ENCODE data around the gene CAV1. TPM values are rescaled to one million over a fixed set of nuclear protein-coding genes. Genes with fewer than 3 reads are reported as not detected.

The CAV1 gene
- total RNA-seq, 1 donor from 2014 or later, result 300 TPM

- DNase-seq (no peak), ATAC-seq (ENCODE audit: poor library complexity) (peak; percentile 63)
- intact Hi-C loops (cut with DNase I), result no loop called here
Observed at GRCh38 chr7:116588641-116589594, 64.1 kb downstream of the CAV1 start.

- ATAC-seq (ENCODE audit: poor library complexity), result peak; percentile 57
- intact Hi-C loops (cut with DNase I), result loop anchor here (2.0 to 10.0 kb wide), 4 partner anchors 83 to 414 kb away; partner anchors contain the start of gene MET
Observed at GRCh38 chr7:116591202-116592040, 66.6 kb downstream of the CAV1 start.

GRCh38 chr7:116592041-116592355, 67.2 kb downstream of the CAV1 start:
- DNase-seq, result no peak
- ATAC-seq (ENCODE audit: poor library complexity), result no peak
- intact Hi-C loops (cut with DNase I), result loop anchor here (2.0 to 10.0 kb wide), 3 partner anchors 83 to 415 kb away; partner anchors contain the start of gene MET

More at GRCh38 chr7:116591202-116592040, 66.6 kb downstream of the CAV1 start:
- DNase-seq, result no peak

GRCh38 chr7:116592445-116592844, 67.6 kb downstream of the CAV1 start:
- intact Hi-C loops (cut with DNase I), result loop anchor here (2.0 to 10.0 kb wide), 3 partner anchors 82 to 415 kb away; partner anchors contain the start of gene MET
- peak; percentile 87 for ATAC-seq (ENCODE audit: poor library complexity)
- peak; percentile 47 for DNase-seq

- DNase-seq, result no peak
- intact Hi-C loops (cut with DNase I), result loop anchor here (2.0 to 10.0 kb wide), 3 partner anchors 81 to 416 kb away; partner anchors contain the start of gene MET
- no peak for ATAC-seq (ENCODE audit: poor library complexity)
Observed at GRCh38 chr7:116593359-116594075, 68.7 kb downstream of the CAV1 start.

DNA sequence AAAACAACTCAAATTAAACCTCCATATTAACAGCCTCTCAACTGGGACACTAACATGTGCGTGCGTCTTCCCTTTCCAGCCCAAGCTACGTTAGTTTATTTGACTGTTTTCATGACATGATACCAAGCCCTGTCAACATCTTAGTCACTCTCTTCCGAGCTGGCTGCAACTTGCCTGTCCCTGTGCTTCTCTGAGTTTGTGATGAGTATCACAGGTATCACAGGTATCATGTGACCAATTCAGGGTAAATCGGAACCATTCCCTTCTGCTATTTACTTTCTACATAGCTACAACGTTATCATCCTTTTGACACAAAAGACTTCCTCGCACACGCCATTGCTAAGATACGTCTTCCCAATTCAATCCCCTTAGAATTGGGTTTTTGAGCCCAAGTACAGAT, 70.2 kb downstream of the CAV1 start:
- ATAC-seq (ENCODE audit: poor library complexity) (no peak), DNase-seq (no peak)
- intact Hi-C loops (cut with DNase I), result loop anchor here (10.0 kb wide), 1 partner anchor 80 kb away; the partner anchor contains the start of gene MET

DNA sequence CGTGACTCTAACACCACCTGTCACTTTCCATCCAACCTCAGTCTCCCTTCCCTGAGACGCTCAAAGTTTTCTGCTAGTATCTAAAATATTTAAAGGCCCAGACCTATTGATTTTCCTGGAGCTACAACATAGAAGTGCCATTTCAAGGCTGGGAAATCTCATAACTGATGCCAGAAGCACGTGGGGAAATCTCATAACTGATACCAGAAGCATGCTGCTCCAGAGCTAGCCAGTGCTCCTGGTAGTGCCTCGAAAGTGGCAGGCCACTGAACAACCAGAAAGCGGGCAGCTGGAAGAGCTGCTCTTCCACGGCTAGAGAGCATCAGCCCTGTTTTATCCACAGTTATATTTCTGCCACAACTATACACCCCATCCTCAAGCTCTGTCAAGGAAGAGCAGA, 72.5 kb downstream of the CAV1 start:
- ATAC-seq (ENCODE audit: poor library complexity), result no peak
- intact Hi-C loops (cut with DNase I), result loop anchor here (10.0 kb wide), 1 partner anchor 77 kb away; the partner anchor contains the start of gene MET
- no peak for DNase-seq

DNA sequence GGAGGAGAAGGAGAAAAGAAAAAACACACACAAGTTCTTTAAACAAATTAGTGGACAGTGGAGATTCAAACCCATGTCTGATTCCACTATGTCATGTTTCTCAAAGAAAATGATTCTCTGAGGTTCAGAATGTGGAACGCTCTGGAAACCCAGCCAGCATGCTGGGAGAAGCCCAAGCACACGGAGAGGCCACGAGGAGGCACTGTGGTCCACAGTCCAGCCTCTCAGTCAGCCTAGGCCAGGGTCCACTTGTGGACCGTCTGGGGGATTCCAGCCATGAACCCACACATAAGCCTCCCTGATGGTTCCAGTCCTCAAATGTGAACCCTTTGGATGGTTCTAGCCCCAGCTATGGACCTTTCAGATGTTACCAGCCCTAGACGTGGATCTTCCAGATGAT, 73.4 kb downstream of the CAV1 start:
- DNase-seq, result no peak
- no peak for ATAC-seq (ENCODE audit: poor library complexity)
- intact Hi-C loops (cut with DNase I), result loop anchor here (10.0 kb wide), 1 partner anchor 77 kb away; the partner anchor contains the start of gene MET

DNA sequence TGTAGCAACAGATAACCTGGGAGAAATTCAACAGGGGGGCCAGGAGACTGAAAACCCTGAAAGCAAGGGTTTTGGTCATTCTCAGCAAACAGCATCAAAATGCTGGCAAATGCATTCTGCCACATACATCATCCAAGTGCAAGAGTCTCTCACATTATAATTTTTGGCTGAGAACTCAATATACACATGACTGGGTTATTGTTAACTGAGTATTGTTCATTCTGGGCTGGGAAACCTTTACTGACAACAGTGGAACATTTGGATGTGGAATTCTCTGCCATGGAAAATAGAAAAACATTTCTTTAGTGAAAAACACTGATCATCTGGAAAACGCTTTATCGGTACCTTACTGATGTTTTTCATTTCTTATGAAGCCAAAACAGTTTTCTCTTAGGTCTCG, 74.0 kb downstream of the CAV1 start:
- intact Hi-C loops (cut with DNase I), result loop anchor here (10.0 kb wide), 1 partner anchor 76 kb away; the partner anchor contains the start of gene MET
- ATAC-seq (ENCODE audit: poor library complexity) (no peak), DNase-seq (no peak)

DNA sequence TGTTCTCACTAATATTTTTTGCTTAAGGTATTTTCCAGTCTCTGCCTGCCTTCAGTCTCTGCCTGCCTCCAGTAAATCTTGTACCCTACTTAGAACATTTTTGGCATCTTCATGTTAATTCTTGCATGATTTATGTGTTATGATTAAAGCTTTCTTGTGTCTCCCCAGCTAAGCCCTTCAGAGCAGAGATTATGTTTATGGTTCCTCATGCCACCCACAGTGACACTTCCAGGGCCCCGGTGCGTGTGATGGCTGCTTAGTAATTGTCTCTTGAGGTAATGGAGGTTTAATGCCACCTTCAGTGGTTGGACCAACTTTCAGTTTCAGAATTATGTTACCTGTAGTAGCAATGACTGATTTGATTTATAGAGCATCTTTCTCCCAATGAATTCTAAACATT, 76.6 kb downstream of the CAV1 start:
- intact Hi-C loops (cut with DNase I), result no loop called here
- no peak for DNase-seq
- ATAC-seq (ENCODE audit: poor library complexity), result no peak

DNA sequence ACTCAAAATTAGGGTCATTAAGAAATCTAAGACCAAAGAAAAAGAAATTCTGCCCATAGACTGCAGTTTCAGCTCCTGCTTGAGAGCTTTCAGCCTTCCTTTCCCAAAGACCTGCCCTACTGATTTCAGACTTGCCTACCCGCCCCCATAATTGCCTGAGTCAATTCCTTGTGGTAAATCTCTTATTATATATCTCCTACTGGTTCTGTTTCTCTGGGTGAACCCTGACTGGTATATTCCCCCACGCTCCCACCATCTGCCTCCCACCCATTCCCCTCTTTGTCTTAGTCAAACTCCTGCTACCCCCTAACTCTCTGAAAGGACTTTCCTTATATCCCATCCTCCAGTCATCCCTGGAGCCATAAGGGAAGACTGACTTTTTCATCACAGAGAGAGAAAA, 82.5 kb downstream of the CAV1 start:
- ATAC-seq (ENCODE audit: poor library complexity) (no peak), DNase-seq (no peak)
- intact Hi-C loops (cut with DNase I), result no loop called here

DNA sequence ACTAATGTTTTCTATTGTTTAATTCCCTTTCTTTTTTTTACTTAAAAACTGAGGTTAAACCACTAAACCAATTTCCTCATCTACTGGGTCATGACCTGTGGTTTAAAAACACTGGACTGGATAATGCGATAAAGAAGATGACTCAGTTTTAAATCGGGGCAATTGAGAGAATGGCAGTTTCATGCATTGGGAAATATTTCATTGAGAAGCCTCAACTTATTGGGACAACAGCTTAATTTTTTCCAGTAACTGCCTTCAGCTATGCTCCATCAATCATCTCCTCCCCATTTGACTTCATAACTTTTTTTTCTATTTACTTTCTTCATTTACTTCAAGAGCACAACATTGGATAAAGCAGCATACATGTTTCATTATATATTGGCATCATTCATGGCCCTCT, 85.4 kb downstream of the CAV1 start:
- ATAC-seq (ENCODE audit: poor library complexity) (no peak), DNase-seq (no peak)
- intact Hi-C loops (cut with DNase I), result no loop called here

DNA sequence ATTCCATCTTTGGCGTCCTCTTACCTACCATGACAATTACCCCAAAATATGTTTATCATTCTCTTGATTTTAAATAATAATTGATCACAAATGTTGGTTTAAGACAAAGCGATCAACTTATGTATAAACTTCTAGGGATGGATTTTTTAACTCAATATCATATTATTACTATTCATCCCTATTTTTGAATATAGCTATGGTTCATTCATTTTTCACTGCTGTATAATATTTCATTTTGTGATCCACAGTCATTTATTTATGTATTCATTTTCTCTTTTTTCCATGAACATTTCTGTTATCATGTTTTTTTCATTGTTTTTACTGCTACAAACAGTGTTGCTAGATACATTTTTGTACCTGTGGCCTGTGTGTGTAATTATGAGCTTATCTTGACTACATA, 85.9 kb downstream of the CAV1 start:
- no peak for DNase-seq
- intact Hi-C loops (cut with DNase I), result no loop called here
- ATAC-seq (ENCODE audit: poor library complexity), result no peak

Other genes with a start within 250 kb of the CAV1 start
- 183 TPM for gene CAV2, start 25.3 kb upstream of the CAV1 start, total RNA-seq
- 14.3 TPM for gene MET, start 147.2 kb downstream of the CAV1 start, total RNA-seq